Head of caudate nucleus (tissue), 42 donors: ENCODE results near the gene LENG8.
"Not testable (repeated sequence)": the region's sequence is repeated elsewhere in the genome, so short reads cannot be mapped to it uniquely, and the experiment has no call there.

ENCODE experiments used
- DNase-seq, 42 donors: peaks; one replicate each; pipeline versions ENCODE4 v3.0.0 to v3.0.0-alpha.2; 2020 to 2021; ENCODE audit warnings: mixed read lengths in 7 of 42
- intact Hi-C: fragments of 100-400 bp; cut with DNase I; formaldehyde crosslinking; loops from one replicate; pipeline ENCODE4 v1.15.0; 2022

The LENG8 gene

GRCh38 chr19:54470276-54470887 is 21.4 kb downstream of the LENG8 start:
- intact Hi-C loops = loop anchor here (10.0 kb wide), 1 partner anchor 204 kb away; no protein-coding TSS in a partner anchor
- DNase-seq = peak in 1 of 42 donors; percentile 21

GRCh38 chr19:54470991-54471782 is 22.2 kb downstream of the LENG8 start:
- intact Hi-C loops = loop anchor here (10.0 kb wide), 1 partner anchor 204 kb away; no protein-coding TSS in a partner anchor
- peak; percentile 25 to 84 (median 60) for DNase-seq

- peak in 1 of 42 donors; percentile 32 for DNase-seq
- intact Hi-C loops = loop anchor here (10.0 kb wide), 1 partner anchor 202 kb away; no protein-coding TSS in a partner anchor
Measured at GRCh38 chr19:54473071-54473891, 24.3 kb downstream of the LENG8 start, which contains the start of gene CDC42EP5. TSS of gene CDC42EP5 (minus strand) at chr19:54473296. CDS start at chr19:54465547, 7,749 bp downstream.

GRCh38 chr19:54473892-54474372 is 24.9 kb downstream of the LENG8 start:
- DNase-seq = peak in 1 of 42 donors; percentile 20
- intact Hi-C loops = loop anchor here (10.0 kb wide), 1 partner anchor 201 kb away; no protein-coding TSS in a partner anchor

GRCh38 chr19:54475706-54476105 is 26.7 kb downstream of the LENG8 start:
- intact Hi-C loops = loop anchor here (10.0 kb wide), 1 partner anchor 199 kb away; no protein-coding TSS in a partner anchor
- DNase-seq = no peak

- no peak for DNase-seq
- intact Hi-C loops = loop anchor here (10.0 kb wide), 1 partner anchor 197 kb away; no protein-coding TSS in a partner anchor
Measured at GRCh38 chr19:54477650-54478049, 28.7 kb downstream of the LENG8 start.

GRCh38 chr19:54478677-54479266 is 29.8 kb downstream of the LENG8 start:
- intact Hi-C loops = loop anchor here (10.0 kb wide), 1 partner anchor 196 kb away; no protein-coding TSS in a partner anchor
- peak in 13 of 42 donors; percentile 16 to 66 (median 34) for DNase-seq

GRCh38 chr19:54480051-54480450 is 31.1 kb downstream of the LENG8 start:
- no peak for DNase-seq
- intact Hi-C loops = no loop called here

GRCh38 chr19:54481326-54481930 is 32.4 kb downstream of the LENG8 start:
- intact Hi-C loops = no loop called here
- peak in 30 of 42 donors; percentile 19 to 72 (median 50) for DNase-seq

- no peak for DNase-seq
- intact Hi-C loops = no loop called here
Measured at GRCh38 chr19:54482889-54483288, 33.9 kb downstream of the LENG8 start.

GRCh38 chr19:54484451-54484850 is 35.5 kb downstream of the LENG8 start:
- intact Hi-C loops = no loop called here
- no peak for DNase-seq

GRCh38 chr19:54485851-54486250 is 36.9 kb downstream of the LENG8 start:
- intact Hi-C loops = no loop called here
- no peak for DNase-seq

- intact Hi-C loops = no loop called here
- DNase-seq = no peak
Measured at GRCh38 chr19:54489341-54489740, 40.3 kb downstream of the LENG8 start.

- DNase-seq = no peak
- intact Hi-C loops = no loop called here
Measured at GRCh38 chr19:54489766-54490165, 40.8 kb downstream of the LENG8 start.

- no peak for DNase-seq
- intact Hi-C loops = no loop called here
Measured at GRCh38 chr19:54492568-54492967, 43.6 kb downstream of the LENG8 start.

- intact Hi-C loops, DNase-seq: not testable (repeated sequence)
Measured at GRCh38 chr19:54493056-54493455, 44.1 kb downstream of the LENG8 start.

GRCh38 chr19:54493967-54494585 is 45.1 kb downstream of the LENG8 start:
- intact Hi-C loops = no loop called here
- no peak for DNase-seq

- DNase-seq, intact Hi-C loops: not testable (repeated sequence)
Measured at GRCh38 chr19:54495284-54495683, 46.3 kb downstream of the LENG8 start.
